SK-N-SH treated with all-trans-retinoic acid at 6 μM for 48 hours (cell line): ENCODE measurements around the gene CGB2.

Source experiments
- CSDC2 ChIP-seq: fragments of 250-450 bp; sonication (Bioruptor Pico); IDR thresholded peaks from 2 replicates; pipeline ENCODE4 v1.5.0; 2020; ENCODE audit warnings: mild to moderate bottlenecking, moderate library complexity
- ISL1 ChIP-seq: fragments of 250-450 bp; sonication (Bioruptor Pico); IDR thresholded peaks from 2 replicates; pipeline ENCODE4 v2.1.2; 2022; ENCODE audit warnings: mild to moderate bottlenecking, moderate library complexity
- PATZ1 ChIP-seq: fragments of 250-450 bp; sonication (Bioruptor Pico); IDR thresholded peaks from 2 replicates; pipeline ENCODE4 v1.8.0; 2020; ENCODE audit warnings: mild to moderate bottlenecking, moderate library complexity, borderline replicate concordance
- RARB ChIP-seq: fragments of 250-450 bp; sonication (Bioruptor Pico); IDR thresholded peaks from 2 replicates; pipeline ENCODE4 v1.8.0; 2021; ENCODE audit warnings: mild to moderate bottlenecking, moderate library complexity
- SNAI2 ChIP-seq: fragments of 250-450 bp; sonication (Bioruptor Pico); IDR thresholded peaks from 2 replicates; pipeline ENCODE4 v1.5.0; 2020; ENCODE audit warnings: mild to moderate bottlenecking, moderate library complexity
- TOX ChIP-seq: fragments of 250-450 bp; sonication (Bioruptor Pico); IDR thresholded peaks from 2 replicates; pipeline ENCODE4 v1.8.0; 2021; ENCODE audit warnings: mild to moderate bottlenecking, moderate library complexity, borderline replicate concordance
- ZFP3 ChIP-seq: fragments of 250-450 bp; sonication (Bioruptor Pico); IDR thresholded peaks from 2 replicates; pipeline ENCODE4 v1.5.0; 2020; ENCODE audit warnings: mild to moderate bottlenecking, moderate library complexity

GRCh38 chr19:48988860-48989259, 42.8 kb upstream of the CGB2 start:
- TF ChIP-seq SNAI2 (CRISPR knock-in tag) (no peak), ZFP3 (CRISPR knock-in tag) (no peak), PATZ1 (CRISPR knock-in tag) (no peak), TOX (no peak), ISL1 (CRISPR knock-in tag) (no peak), RARB (CRISPR knock-in tag) (no peak), CSDC2 (CRISPR knock-in tag) (no peak)
